HepG2 (cell line): ENCODE data around the gene ZNF783. TPM values are rescaled to one million over a fixed set of nuclear protein-coding genes. Genes with fewer than 3 reads are reported as not detected.
A peak's percentile ranks its signal among the peaks of the same experiment; 100 is the strongest.

Experiments used
- ATF1 ChIP-seq: IDR thresholded peaks from 2 replicates; pipeline ENCODE4 v1.6.1; 2016; ENCODE audit warnings: mild to moderate bottlenecking, control low read depth
- CREB1 ChIP-seq, 2 experiments: fragments of 450-650 bp in 1 of 2; IDR thresholded peaks; 2 replicates each; pipeline ENCODE4 v1.6.1; 2016 to 2017; ENCODE audit warnings: control low read depth in 1 of 2, mild to moderate bottlenecking in 1 of 2, missing compliant biosample characterization in 1 of 2, missing genetic modification characterization in 1 of 2
- FIP1L1 ChIP-seq: fragments of 200-400 bp; formaldehyde crosslinking; IDR thresholded peaks from 2 replicates; pipeline ENCODE4 v1.6.1; 2018; ENCODE audit warnings: low read depth, mild to moderate bottlenecking, low read length, moderate library complexity, borderline replicate concordance; ENCODE audit not compliant: insufficient read depth
- FOXM1 ChIP-seq: sonication (generic); formaldehyde crosslinking; IDR thresholded peaks from 2 replicates; pipeline ENCODE4 v1.5.0; 2020; ENCODE audit warnings: missing genetic modification reagents
- KAT7 ChIP-seq: IDR thresholded peaks from 2 replicates; pipeline ENCODE4 v1.6.1; 2018; ENCODE audit warnings: borderline replicate concordance, missing compliant biosample characterization
- NAIF1 ChIP-seq: sonication (generic); formaldehyde crosslinking; IDR thresholded peaks from 2 replicates; pipeline ENCODE4 v1.5.0; 2020; ENCODE audit warnings: mild to moderate bottlenecking, missing genetic modification reagents, borderline replicate concordance
- SETDB1 ChIP-seq: sonication (generic); formaldehyde crosslinking; IDR thresholded peaks from 2 replicates; pipeline ENCODE4 v1.5.1; 2020; ENCODE audit warnings: missing genetic modification reagents, mild to moderate bottlenecking, borderline replicate concordance
- THAP11 ChIP-seq: IDR thresholded peaks from 2 replicates; pipeline ENCODE4 v1.6.1; 2016; ENCODE audit warnings: missing biosample characterization, missing genetic modification reagents
- XRCC5 ChIP-seq: fragments of 200-400 bp; formaldehyde crosslinking; optimal IDR thresholded peaks from 2 replicates; pipeline ENCODE3; 2017; ENCODE audit warnings: mild to moderate bottlenecking, low read length
- ZBTB7A ChIP-seq: sonication (generic); formaldehyde crosslinking; IDR thresholded peaks from 2 replicates; pipeline ENCODE4 v1.8.0; 2022; ENCODE audit warnings: mild to moderate bottlenecking, missing genetic modification reagents
- ZMYM2 ChIP-seq: sonication (generic); formaldehyde crosslinking; IDR thresholded peaks from 2 replicates; pipeline ENCODE4 v1.8.0; 2022; ENCODE audit warnings: mild to moderate bottlenecking, missing genetic modification reagents
- ZNF431 ChIP-seq: sonication (generic); formaldehyde crosslinking; IDR thresholded peaks from 2 replicates; pipeline ENCODE4 v1.9.0; 2022; ENCODE audit warnings: missing genetic modification reagents, low read depth, mild to moderate bottlenecking, borderline replicate concordance
- ZNF543 ChIP-seq: sonication (generic); formaldehyde crosslinking; IDR thresholded peaks from 2 replicates; pipeline ENCODE4 v1.4.0; 2020; ENCODE audit warnings: mild to moderate bottlenecking, missing genetic modification reagents
- ZSCAN12 ChIP-seq: sonication (generic); formaldehyde crosslinking; IDR thresholded peaks from 2 replicates; pipeline ENCODE4 v1.9.0; 2021; ENCODE audit warnings: mild to moderate bottlenecking, missing genetic modification reagents
- ZSCAN22 ChIP-seq: sonication (generic); formaldehyde crosslinking; IDR thresholded peaks from 2 replicates; pipeline ENCODE4 v1.4.0; 2020; ENCODE audit warnings: mild to moderate bottlenecking, missing genetic modification reagents
- polyA plus RNA-seq, 8 experiments: library from polyadenylated mRNA; depleted of rRNA in 3 of 8; stranded (reverse) in 7 of 8; unstranded in 1 of 8; fragments of >200 nt; fragmentation: Illumina TruSeq in 4 of 8; extraction: Trizol in 4 of 8; gene quantifications; 2 replicates each; pipeline versions ENCODE4 v1.2.1 to v1.2.3, GENCODE V29; 2011 to 2016; ENCODE audit warnings: low read depth in 4 of 8, missing spikeins in 1 of 8, mixed read lengths in 1 of 8; ENCODE audit not compliant: insufficient read depth in 1 of 8
- total RNA-seq, 5 experiments: library from RNA; depleted of rRNA; stranded (reverse); fragments of >200 nt; fragmentation: Illumina TruSeq; extraction: Trizol; gene quantifications; 2 replicates each; pipeline ENCODE4 v1.2.3, GENCODE V29; 2016; ENCODE audit warnings: low read depth in 1 of 5
- TF ChIP-seq, protein P1 (sequence below): sonication (generic); formaldehyde crosslinking; IDR thresholded peaks from 2 replicates; pipeline ENCODE4 v1.4.0; 2020; ENCODE audit warnings: missing genetic modification reagents, borderline replicate concordance
- TF ChIP-seq, protein P2 (sequence below): IDR thresholded peaks from 2 replicates; pipeline ENCODE4 v1.6.1; 2016
- TF ChIP-seq, protein P3 (sequence below): sonication (generic); formaldehyde crosslinking; IDR thresholded peaks from 2 replicates; pipeline ENCODE4 v1.8.1; 2022; ENCODE audit warnings: low read depth, mild to moderate bottlenecking, missing genetic modification reagents
- TF ChIP-seq, protein P4 (sequence below): sonication (generic); formaldehyde crosslinking; IDR thresholded peaks from 2 replicates; pipeline ENCODE4 v1.8.0; 2022; ENCODE audit warnings: missing genetic modification reagents, low read depth, mild to moderate bottlenecking, borderline replicate concordance

ZNF783 gene
- total and polyA plus RNA-seq, 2 of the 13 experiments (the other 11 are each of a cell fraction or from before 2014, with no cell fraction given), result 4.1 to 5.2 TPM

DNA sequence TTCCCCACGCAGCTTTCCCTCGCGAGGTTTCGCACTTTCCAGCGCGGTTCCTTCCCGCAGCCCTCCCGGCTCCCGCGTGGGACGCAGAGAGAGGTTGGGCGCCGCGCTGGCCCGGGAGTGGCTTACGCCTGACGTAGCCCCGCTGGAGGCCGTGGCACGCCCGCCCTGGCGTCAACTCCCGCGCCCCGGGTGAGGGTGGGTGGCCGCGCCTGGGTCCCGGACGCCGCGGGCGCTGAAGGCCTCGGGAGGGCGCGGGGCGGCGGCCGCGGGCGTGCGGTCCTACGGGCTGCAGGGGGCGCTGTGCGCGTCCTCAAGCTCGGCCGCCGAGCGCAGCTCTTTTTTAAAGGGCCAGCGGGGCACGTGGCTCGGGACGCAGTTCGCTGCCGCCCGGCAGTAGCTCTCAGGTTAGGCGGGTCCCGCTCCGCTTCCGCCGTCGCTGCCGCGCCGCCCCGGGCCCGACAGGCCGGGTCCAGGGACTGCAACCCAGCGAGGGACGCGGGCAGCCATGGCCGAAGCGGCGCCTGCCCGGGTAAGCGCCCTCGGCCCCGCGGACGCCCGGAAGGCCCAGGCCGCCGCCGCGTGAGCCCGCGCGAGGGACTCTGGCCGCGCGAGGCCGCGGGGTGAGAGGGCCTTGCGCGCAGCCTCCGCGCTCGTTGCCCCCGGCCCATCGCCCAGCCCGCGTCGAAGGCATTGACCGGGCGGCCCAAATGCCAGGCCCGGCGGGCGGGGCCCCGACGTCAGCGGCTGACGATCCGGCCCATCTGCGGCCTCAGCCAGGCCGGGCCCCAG lies at the start of gene ZNF783 (continued):
- TF ChIP-seq, protein P1, sequence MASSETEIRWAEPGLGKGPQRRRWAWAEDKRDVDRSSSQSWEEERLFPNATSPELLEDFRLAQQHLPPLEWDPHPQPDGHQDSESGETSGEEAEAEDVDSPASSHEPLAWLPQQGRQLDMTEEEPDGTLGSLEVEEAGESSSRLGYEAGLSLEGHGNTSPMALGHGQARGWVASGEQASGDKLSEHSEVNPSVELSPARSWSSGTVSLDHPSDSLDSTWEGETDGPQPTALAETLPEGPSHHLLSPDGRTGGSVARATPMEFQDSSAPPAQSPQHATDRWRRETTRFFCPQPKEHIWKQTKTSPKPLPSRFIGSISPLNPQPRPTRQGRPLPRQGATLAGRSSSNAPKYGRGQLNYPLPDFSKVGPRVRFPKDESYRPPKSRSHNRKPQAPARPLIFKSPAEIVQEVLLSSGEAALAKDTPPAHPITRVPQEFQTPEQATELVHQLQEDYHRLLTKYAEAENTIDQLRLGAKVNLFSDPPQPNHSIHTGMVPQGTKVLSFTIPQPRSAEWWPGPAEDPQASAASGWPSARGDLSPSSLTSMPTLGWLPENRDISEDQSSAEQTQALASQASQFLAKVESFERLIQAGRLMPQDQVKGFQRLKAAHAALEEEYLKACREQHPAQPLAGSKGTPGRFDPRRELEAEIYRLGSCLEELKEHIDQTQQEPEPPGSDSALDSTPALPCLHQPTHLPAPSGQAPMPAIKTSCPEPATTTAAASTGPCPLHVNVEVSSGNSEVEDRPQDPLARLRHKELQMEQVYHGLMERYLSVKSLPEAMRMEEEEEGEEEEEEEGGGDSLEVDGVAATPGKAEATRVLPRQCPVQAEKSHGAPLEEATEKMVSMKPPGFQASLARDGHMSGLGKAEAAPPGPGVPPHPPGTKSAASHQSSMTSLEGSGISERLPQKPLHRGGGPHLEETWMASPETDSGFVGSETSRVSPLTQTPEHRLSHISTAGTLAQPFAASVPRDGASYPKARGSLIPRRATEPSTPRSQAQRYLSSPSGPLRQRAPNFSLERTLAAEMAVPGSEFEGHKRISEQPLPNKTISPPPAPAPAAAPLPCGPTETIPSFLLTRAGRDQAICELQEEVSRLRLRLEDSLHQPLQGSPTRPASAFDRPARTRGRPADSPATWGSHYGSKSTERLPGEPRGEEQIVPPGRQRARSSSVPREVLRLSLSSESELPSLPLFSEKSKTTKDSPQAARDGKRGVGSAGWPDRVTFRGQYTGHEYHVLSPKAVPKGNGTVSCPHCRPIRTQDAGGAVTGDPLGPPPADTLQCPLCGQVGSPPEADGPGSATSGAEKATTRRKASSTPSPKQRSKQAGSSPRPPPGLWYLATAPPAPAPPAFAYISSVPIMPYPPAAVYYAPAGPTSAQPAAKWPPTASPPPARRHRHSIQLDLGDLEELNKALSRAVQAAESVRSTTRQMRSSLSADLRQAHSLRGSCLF (CRISPR knock-in tag), result no peak
- TF ChIP-seq SETDB1 (CRISPR knock-in tag) (no peak), ZNF543 (CRISPR knock-in tag) (peak; percentile 85), ZSCAN12 (peak; percentile 69; the same call in 1 of the 2 replicates), THAP11 (peak; percentile 69), ATF1 (no peak), ZSCAN22 (no peak), ZMYM2 (CRISPR knock-in tag) (no peak), CREB1 (IDR thresholded peaks at IDR 0.05) (no peak), CREB1 (CRISPR knock-in tag; IDR thresholded peaks at IDR 0.05) (no peak), XRCC5 (no peak), NAIF1 (CRISPR knock-in tag) (no peak), FOXM1 (CRISPR knock-in tag) (no peak), KAT7 (CRISPR knock-in tag) (no peak), ZBTB7A (CRISPR knock-in tag) (no peak), FIP1L1 (no peak), ZNF431 (CRISPR knock-in tag) (peak; percentile 96)
- TF ChIP-seq, protein P2, sequence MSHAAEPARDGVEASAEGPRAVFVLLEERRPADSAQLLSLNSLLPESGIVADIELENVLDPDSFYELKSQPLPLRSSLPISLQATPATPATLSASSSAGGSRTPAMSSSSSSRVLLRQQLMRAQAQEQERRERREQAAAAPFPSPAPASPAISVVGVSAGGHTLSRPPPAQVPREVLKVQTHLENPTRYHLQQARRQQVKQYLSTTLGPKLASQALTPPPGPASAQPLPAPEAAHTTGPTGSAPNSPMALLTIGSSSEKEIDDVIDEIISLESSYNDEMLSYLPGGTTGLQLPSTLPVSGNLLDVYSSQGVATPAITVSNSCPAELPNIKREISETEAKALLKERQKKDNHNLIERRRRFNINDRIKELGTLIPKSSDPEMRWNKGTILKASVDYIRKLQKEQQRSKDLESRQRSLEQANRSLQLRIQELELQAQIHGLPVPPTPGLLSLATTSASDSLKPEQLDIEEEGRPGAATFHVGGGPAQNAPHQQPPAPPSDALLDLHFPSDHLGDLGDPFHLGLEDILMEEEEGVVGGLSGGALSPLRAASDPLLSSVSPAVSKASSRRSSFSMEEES, result peak; percentile 46; the same call in 1 of the 2 replicates
- TF ChIP-seq, protein P3, sequence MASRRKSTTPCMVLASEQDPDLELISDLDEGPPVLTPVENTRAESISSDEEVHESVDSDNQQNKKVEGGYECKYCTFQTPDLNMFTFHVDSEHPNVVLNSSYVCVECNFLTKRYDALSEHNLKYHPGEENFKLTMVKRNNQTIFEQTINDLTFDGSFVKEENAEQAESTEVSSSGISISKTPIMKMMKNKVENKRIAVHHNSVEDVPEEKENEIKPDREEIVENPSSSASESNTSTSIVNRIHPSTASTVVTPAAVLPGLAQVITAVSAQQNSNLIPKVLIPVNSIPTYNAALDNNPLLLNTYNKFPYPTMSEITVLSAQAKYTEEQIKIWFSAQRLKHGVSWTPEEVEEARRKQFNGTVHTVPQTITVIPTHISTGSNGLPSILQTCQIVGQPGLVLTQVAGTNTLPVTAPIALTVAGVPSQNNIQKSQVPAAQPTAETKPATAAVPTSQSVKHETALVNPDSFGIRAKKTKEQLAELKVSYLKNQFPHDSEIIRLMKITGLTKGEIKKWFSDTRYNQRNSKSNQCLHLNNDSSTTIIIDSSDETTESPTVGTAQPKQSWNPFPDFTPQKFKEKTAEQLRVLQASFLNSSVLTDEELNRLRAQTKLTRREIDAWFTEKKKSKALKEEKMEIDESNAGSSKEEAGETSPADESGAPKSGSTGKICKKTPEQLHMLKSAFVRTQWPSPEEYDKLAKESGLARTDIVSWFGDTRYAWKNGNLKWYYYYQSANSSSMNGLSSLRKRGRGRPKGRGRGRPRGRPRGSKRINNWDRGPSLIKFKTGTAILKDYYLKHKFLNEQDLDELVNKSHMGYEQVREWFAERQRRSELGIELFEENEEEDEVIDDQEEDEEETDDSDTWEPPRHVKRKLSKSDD (CRISPR knock-in tag), result 0 out of 2 replicates have a peak, but pooled peaks have one; percentile 38
- TF ChIP-seq, protein P4, sequence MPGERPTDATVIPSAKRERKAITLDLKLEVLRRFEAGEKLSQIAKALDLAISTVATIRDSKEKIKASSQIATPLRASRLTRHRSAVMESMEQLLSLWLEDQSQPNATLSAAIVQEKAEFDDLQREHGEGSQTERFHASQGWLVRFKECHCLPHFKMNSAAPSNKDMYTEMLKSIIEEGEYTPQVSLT (CRISPR knock-in tag), result peak; percentile 81; the same call in 1 of the 2 replicates
